ENCODE data around the gene MRPL37. TPM values are rescaled to one million over a fixed set of nuclear protein-coding genes. Genes with fewer than 3 reads are reported as not detected.

MRPL37 gene
- polyA plus RNA-seq, 1 donor (not counting 4 experiments of a cell fraction or from before 2014, with no cell fraction given), result 30.9 TPM

DNA sequence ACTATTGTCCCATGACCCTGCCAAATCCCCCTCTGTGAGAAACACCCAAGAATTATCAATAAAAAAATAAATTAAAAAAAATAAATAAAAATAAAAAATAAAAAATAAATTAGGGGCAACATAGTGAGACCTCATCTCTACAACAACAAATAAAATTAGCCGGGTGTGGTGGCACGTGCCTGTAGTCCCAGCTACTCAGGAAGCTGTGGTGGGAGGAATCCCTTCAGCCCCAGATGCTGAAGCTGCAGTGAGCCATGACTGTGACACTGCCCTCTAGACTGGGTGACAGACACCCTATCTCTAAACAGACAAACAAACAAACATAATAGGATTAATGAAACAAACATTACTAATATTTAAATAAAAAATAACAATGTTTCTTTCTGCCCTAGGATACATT, 34.3 kb downstream of the MRPL37 start:
- no peaks in the 10 kb centered on the region for H3K79me2 ChIP-seq (ENCODE audit: control insufficient read depth, insufficient read depth, low read length)
- H2AFZ ChIP-seq (ENCODE audit: control insufficient read depth, low read length), result no peak overlapping the region
- H4K20me1 ChIP-seq (ENCODE audit: control insufficient read depth, extremely low read depth, insufficient read depth, low read length), result no peaks in the 10 kb centered on the region
- no peaks in the 10 kb centered on the region for H3K27me3 ChIP-seq (ENCODE audit: control insufficient read depth, extremely low read depth, insufficient read depth, low read length)
- peaks cover 6% of the 10 kb centered on the region for H3K4me1 ChIP-seq (ENCODE audit: control insufficient read depth, extremely low read depth, insufficient read depth, low read length)
- DNase-seq (ENCODE audit: low read depth, low spot score) (no peak), FAIRE-seq (no peak)
- dilution Hi-C loops (cut with MboI; ENCODE audit: extremely low pct_ligation_motif_present, low sequenced_read_pairs), result no loop called here
- H3K36me3 ChIP-seq (ENCODE audit: control insufficient read depth in 2 of 2, extremely low read depth in 1 of 2, insufficient read depth in 2 of 2, low read length in 2 of 2), result peaks cover 0 to 3% of the 10 kb centered on the region in 2 experiments
- no peak for TF ChIP-seq EZH2 (IDR thresholded peaks at IDR 0.05; ENCODE audit: low read length)
- TF ChIP-seq, protein P1, sequence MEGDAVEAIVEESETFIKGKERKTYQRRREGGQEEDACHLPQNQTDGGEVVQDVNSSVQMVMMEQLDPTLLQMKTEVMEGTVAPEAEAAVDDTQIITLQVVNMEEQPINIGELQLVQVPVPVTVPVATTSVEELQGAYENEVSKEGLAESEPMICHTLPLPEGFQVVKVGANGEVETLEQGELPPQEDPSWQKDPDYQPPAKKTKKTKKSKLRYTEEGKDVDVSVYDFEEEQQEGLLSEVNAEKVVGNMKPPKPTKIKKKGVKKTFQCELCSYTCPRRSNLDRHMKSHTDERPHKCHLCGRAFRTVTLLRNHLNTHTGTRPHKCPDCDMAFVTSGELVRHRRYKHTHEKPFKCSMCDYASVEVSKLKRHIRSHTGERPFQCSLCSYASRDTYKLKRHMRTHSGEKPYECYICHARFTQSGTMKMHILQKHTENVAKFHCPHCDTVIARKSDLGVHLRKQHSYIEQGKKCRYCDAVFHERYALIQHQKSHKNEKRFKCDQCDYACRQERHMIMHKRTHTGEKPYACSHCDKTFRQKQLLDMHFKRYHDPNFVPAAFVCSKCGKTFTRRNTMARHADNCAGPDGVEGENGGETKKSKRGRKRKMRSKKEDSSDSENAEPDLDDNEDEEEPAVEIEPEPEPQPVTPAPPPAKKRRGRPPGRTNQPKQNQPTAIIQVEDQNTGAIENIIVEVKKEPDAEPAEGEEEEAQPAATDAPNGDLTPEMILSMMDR (optimal IDR thresholded peaks at IDR 0.05 in 1 of 3, IDR thresholded peaks at IDR 0.05 in 1 of 3, conservative IDR thresholded peaks at IDR 0.05 in 1 of 3; ENCODE audit: extremely low read depth in 1 of 3, insufficient read depth in 2 of 3, low read length in 3 of 3), result no peak
- no peak overlapping the region for H3K27ac ChIP-seq (ENCODE audit: control insufficient read depth, insufficient read depth, low read length)
- no peaks in the 10 kb centered on the region for H3K9me3 ChIP-seq (ENCODE audit: control insufficient read depth, low read depth, low read length)
- no peak overlapping the region for H3K4me3 ChIP-seq (ENCODE audit: control insufficient read depth in 2 of 3, extremely low read depth in 1 of 3, insufficient read depth in 2 of 3, low read depth in 1 of 3, low read length in 3 of 3)
- peaks cover 2% of the 10 kb centered on the region for H3K9me1 ChIP-seq (ENCODE audit: control insufficient read depth, extremely low read depth, insufficient read depth, low read length)
- H3K9ac ChIP-seq (ENCODE audit: control insufficient read depth, extremely low read depth, insufficient read depth, low read length), result no peak overlapping the region
- no peak overlapping the region for H3K4me2 ChIP-seq (ENCODE audit: control insufficient read depth, extremely low read depth, insufficient read depth, low read depth, low read length)

DNA sequence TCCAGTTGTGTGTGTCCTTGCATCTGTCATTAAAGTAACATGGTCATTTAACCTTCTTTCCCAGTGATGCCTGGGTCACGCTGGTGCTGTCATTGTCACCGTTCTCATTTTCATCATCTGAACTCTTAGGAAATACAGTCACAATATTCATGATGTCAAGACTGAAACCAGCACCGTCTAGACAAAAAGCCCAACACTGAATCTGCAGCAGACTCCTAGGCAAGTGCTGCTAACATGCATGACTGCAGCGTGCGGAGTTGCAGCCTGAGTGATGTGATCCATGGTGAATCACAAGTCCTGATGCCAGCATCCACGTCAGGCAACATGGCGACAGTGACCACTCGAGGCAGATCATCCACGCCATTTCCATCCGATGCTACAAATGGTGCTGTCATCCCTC, 37.6 kb downstream of the MRPL37 start:
- FAIRE-seq, result no peak
- dilution Hi-C loops (cut with MboI; ENCODE audit: extremely low pct_ligation_motif_present, low sequenced_read_pairs), result no loop called here
- peaks cover 0 to 3% of the 10 kb centered on the region in 2 experiments for H3K36me3 ChIP-seq (ENCODE audit: control insufficient read depth in 2 of 2, extremely low read depth in 1 of 2, insufficient read depth in 2 of 2, low read length in 2 of 2)

More for the DNA sequence above, 37.6 kb downstream of the MRPL37 start:
- H3K27me3 ChIP-seq (ENCODE audit: control insufficient read depth, extremely low read depth, insufficient read depth, low read length), result no peaks in the 10 kb centered on the region
- no peaks in the 10 kb centered on the region for H3K9me3 ChIP-seq (ENCODE audit: control insufficient read depth, low read depth, low read length)
- no peak overlapping the region for H3K27ac ChIP-seq (ENCODE audit: control insufficient read depth, insufficient read depth, low read length)
- no peaks in the 10 kb centered on the region for H4K20me1 ChIP-seq (ENCODE audit: control insufficient read depth, extremely low read depth, insufficient read depth, low read length)
- no peaks in the 10 kb centered on the region for H3K79me2 ChIP-seq (ENCODE audit: control insufficient read depth, insufficient read depth, low read length)
- no peak overlapping the region for H3K4me2 ChIP-seq (ENCODE audit: control insufficient read depth, extremely low read depth, insufficient read depth, low read depth, low read length)
- DNase-seq (ENCODE audit: low read depth, low spot score), result no peak
- H3K9ac ChIP-seq (ENCODE audit: control insufficient read depth, extremely low read depth, insufficient read depth, low read length), result no peak overlapping the region
- no peaks in the 10 kb centered on the region for H3K9me1 ChIP-seq (ENCODE audit: control insufficient read depth, extremely low read depth, insufficient read depth, low read length)
- H3K4me1 ChIP-seq (ENCODE audit: control insufficient read depth, extremely low read depth, insufficient read depth, low read length), result no peaks in the 10 kb centered on the region
- no peak overlapping the region for H3K4me3 ChIP-seq (ENCODE audit: control insufficient read depth in 2 of 3, extremely low read depth in 1 of 3, insufficient read depth in 2 of 3, low read depth in 1 of 3, low read length in 3 of 3)
- H2AFZ ChIP-seq (ENCODE audit: control insufficient read depth, low read length), result no peak overlapping the region
- TF ChIP-seq, protein P1 (optimal IDR thresholded peaks at IDR 0.05 in 1 of 3, IDR thresholded peaks at IDR 0.05 in 1 of 3, conservative IDR thresholded peaks at IDR 0.05 in 1 of 3; ENCODE audit: extremely low read depth in 1 of 3, insufficient read depth in 2 of 3, low read length in 3 of 3), result no peak
- TF ChIP-seq EZH2 (IDR thresholded peaks at IDR 0.05; ENCODE audit: low read length), result no peak

Data from keratinocyte (primary cell).